Midbrain (tissue), 1 donor: Measurements from ENCODE around the gene SGSM1.
"Not testable (repeated sequence)": the region's sequence is repeated elsewhere in the genome, so short reads cannot be mapped to it uniquely, and the experiment has no call there.

ENCODE experiments used
- DNase-seq: peaks from one replicate; lab custom pipeline; 2025; lab: John Stamatoyannopoulos, UW

The SGSM1 gene

DNA sequence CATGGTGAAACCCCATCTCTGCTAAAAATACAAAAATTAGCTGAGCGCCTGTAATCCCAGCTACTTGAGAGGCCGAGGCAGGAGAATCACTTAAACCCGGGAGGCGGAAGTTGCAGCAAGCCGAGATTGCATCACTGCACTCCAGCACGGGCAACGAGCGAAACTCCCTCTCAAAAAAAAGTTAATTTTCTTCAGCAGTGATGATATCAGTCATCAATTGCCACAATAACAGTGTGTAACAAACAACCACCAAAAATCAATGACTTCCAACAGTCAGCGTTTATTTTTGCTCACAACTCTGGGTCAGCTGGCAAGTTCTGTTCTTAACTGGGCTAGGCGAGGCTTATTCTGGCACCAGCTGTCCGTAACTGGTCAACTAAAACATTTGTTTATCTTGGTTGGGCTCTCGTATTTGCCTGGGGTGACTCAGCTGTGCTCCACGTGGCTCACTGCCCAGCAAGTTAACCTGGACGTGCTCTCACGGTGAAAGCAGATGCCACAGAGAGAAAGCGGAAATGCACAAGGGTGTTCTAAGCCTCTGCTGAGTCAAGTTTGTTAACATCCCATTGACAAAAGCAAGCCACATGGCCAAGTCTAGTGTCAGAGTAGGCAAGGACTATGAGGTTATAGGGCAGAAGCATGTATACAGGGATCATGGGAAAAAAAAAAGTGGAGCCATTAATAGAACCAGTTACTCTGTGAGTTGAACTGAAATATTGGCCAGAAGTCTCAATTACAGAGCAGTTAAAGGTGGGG lies 88.4 kb downstream of the SGSM1 start:
- DNase-seq: no peak

DNA sequence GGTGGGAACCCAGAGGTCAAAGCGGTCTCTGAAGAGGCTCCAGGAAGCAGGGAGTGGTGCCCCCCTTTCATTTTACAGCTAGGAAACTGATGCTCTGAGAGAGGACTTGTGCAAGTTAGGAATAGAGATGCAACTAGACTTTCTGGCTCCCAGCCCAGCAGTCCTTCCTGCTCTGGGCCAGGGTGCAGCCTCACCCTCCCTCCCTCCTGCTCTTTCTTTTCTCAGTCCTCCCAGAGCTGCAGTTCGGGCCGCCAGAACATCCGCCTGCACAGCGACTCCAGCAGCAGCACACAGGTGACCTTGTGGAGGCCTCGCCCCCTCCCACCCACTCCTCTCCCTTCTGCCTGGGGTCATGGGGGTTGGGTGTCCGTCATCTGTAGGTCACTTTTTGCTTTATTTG lies 89.0 kb downstream of the SGSM1 start:
- DNase-seq: no peak

DNA sequence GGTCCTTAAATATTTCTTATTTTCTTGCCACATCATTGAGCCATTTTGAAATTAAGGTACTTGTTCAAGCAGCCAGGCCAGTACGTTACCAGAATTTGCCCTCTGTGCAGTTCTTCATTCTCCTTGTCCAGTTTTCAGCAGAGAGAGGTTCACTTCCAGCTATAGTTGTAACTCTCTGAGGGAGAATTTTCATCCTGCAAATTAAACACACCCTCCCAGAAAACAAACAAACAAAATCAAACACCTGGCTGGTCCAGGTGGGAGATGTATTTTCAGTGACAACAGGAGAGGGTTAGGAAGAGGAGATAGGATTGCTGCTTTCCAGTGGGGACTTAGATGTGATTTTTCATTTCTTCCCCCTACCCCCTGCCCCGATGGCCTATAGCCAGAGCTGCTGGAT lies 95.4 kb downstream of the SGSM1 start:
- no peak for DNase-seq

DNA sequence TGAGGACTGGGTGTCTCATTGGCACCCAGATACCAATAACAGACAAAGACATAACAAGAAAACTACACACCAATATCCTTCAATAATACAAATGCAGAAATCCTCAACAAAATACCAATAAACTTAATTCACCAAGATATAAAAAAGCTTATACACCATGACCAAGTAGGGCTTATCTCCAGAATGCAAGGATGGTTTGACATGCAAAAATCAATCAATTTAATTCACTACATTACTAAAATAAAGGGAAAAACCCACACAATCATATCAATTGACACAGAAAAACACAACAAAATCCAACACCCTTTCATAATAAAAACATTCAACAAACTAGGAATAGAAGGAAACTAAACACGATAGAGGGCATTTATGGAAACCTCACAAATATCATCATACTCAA lies 99.9 kb downstream of the SGSM1 start:
- DNase-seq: no peak

DNA sequence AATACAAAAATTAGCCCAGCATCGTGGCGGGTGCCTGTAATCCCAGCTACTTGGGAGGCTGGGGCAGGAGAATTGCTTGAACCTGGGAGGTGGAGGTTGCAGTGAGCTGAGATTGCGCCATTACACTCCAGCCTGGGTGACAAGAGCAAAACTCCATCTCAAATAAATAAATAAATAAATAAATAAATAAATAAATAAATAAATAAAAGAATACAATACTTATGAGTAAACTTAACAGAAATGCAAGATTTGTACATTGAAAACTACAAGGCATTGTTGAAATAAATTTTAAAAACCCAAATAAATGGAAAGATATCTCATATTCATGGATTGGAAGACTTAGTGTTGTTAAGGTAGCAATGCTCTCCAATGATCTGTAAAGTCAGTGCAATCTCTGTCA lies 101.1 kb downstream of the SGSM1 start:
- not testable (repeated sequence) for DNase-seq

DNA sequence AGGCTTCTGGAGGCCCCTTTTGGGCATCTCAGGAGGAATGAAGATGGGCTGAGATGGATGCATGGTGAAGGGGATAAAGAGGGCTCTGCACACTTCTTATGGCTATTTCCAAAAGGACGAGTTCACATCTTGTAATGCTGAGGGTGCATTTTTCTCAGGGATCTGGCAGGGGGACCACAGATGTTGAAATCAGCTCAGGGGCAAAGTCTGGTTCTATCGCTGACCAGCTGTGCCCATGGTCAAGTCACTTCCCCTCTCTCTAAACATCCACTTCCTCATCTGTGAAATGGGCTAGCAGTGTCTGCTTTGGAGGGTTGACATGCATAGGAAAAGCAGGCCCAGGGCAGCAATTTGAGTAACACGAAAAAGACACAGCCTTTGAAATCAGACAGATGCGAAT lies 114.0 kb downstream of the SGSM1 start:
- DNase-seq: no peak

DNA sequence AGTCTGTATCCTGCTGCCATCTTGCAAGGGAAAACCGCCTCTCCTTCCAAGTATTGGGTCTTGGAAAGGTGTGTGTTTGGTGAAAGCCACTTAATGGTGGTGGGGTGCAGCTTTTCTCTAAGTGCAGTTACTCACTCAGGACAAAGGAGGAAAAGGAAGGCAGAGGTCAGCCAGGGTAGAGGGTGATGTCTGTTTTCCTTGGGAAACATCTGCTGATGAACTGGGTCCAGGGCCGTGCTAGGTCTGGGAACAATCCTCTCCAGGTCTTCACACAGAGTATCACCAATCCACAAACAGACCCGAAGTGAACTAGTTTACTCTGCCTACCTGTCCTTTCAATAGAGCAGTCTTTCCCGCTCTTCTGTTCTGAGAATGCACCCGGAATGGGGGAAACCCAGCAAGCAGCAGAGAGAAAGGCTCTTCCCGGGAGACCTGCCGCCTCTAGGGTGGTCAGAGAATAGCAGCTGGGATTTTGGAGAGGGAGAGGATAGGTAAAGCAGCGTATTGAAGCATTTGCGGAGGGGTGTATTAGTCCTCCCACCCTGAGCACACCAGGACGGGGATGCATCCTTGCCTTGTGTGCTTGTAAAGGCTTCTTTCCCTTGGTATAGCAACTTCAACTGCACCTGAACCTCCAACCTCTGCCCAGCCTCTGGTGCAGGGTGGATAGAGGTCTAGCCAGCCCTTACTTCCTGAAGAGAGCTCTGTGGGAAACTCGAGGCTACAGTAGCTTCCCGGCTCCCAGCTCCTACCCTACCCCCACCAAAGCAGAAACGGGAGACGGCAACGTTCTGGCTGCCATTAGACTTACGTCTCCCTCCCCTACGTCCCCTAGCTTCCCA lies 119.8 kb downstream of the SGSM1 start:
- DNase-seq: no peak

DNA sequence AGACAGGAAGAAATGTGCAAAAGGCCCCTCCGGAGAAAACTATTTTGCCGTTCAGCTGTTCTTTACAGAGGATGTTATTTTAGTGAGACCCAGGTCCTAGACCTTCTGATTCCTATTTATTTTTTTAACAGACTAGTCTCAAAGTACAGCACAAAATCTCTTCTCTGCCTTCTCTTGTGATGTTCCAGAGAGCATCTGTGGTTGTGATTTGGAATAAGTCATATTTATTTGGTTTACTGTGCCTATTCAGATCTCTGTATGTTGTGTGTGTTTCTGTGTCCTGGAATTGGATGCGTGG lies 120.4 kb downstream of the SGSM1 start:
- DNase-seq: no peak

DNA sequence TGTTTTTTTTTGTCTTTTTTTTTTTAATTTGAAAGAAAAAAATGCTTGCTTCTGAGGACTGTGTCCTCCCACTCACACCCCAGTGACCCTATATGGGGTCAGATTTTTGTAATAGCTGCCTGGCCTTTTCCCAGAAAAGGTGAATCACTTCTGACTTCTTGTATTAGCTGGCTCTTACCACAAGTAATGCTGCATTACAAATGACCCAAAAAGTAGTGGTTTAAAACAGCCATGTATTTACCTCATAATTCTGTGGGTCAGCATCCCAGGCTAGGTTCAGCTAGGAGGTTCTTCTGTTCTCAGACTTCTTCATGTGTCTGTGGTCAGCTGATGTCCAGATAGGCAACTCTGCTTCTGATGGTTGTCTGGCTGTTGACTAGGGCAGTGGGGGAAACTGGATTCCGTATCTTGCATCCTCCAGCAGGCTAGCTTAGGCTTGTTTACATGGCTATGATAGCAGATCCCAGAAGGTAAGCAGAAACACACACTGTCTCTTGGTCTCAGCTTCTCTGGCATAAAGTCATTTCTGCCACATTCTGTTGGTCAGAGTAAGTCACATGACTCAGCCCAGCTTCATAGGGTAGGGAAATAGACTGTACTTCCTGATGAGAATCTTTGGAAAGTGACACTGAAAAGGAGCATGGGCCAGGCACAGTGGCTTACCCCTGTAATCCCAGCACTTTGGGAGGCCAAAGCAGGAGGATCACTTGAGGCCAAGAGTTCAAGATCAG lies 121.0 kb downstream of the SGSM1 start:
- DNase-seq: no peak

DNA sequence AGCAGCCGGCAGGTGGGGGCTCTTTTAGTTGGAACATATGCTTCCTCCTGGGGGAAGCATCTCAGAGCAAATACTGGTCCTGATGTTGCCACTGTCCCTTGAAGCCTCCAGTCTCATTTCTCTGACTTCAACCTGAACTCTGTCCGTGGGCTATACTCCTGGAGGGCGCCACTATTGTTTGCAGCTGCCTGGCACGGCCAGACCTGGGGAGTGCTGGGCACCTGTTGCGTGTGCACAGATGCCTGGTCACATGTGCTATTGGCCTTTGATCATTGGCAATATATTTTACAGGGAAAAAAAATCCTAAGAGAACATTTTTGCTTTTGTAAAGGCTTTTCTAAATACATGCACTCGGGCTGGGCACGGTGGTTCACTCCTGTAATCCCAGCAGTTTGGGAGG lies 122.3 kb downstream of the SGSM1 start:
- DNase-seq: no peak

DNA sequence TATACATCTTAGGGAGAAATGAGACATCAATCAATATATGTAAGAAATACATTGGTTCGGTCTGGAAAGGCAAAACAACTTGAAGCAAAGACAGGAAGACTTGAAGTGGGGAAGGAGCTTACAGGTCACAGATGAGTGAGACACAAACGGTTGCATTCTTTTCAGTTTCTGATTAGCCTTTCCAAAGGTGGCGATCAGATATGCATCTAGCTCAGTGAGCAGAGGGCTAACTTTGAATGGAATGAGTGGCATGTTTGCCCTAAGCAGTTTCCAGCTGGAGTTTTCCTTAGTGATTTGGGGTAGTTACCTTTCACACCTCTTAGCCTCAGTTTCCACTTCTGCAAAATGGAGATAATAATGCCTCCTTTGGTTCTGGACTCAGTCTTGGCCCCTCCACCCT lies 124.7 kb downstream of the SGSM1 start:
- no peak for DNase-seq

DNA sequence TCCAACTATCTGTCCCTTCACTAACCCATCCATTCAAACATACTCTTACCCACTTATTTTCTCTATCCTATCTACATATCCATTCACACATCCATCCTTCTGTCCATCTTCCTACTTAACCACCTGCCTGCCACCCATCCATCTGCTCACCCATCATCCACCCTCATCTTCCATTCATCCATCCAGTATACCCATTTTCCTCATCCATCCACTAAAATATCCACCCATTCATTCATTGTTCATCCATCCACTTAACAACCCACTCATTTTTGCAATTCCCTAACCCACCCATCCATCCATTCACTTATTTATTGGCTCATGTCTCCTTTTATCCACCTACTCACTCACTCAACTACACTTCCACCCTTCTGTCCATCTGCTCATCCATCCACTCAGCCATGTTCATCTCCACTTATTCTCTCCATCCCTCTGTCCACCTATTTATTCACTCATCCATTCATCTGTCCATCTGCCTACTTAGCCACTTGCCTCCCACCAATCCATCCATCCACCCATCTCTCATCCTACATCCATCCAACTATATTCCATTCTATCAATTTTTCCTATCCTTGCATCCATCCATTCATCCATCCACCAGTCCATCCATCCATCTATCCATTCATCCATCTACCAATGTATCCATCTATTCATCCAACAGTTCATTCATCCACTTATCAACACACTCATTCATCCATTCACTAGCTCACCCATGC lies 129.9 kb downstream of the SGSM1 start:
- DNase-seq: no peak

DNA sequence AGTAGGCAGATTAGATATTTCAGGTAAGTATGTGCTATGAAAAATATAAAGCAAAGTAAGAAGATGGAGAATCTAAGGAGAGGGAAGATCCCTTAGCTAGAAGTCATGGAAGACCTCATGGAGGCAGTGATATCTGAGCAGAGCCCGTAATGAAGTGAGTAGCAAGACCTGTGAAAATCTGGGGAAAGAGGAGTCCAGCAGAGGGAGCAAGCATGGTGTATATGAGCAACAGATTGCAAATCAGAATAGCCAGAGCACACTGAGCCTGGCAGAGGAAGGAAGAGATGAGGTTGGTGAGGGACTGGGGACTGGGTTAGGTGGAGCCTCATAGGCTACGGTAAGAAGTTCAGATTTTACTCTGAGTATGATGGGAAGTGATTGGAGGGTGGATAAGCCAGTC lies 131.1 kb downstream of the SGSM1 start:
- no peak for DNase-seq

DNA sequence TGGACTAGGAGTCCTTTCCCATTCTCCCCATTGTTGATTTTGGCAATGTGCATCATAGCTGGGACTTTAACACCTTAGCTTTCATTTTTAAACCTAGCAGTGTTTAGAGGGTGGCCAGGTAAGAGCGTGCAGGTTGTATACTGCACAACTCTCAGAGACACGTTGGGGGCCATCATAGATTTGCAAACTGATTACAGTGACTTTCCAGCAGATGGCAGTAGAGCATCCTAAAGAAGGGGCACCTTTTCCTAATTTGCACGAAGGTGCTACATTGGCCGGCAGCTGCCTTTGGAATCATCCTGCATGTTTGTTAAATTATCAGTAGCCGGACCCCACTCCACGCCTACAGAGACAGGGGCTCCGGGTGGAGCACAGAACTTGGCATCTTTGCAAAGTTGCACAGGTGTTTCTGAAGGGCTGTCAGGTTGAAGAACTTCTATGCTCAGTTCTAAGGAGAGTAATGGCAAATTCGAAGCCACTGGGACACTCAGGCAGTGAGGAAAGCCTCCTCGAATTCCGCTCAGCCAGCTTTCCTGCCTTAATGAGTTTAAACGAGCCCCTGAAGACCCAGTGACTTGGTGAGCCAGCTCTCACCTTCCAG lies 132.8 kb downstream of the SGSM1 start:
- DNase-seq: no peak

DNA sequence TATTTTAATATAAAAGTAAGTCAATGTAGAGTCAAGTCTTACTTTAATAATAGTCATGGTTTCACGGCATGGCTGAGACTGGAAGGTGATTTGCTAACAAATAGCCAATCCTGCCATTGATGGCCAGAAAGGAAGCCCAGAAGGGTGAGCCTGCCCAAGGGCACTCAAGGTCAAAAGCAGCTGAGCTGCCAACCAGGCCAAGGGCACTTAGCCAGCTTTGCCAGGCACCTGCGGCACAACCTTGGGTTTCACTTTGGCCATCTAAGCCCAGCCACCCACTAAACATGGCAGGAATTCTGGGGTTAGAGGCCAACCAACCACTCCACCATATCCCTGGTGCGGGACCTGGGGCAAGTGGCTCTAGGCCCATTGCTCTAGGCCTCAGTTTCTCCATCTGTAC lies 136.3 kb downstream of the SGSM1 start:
- no peak for DNase-seq

DNA sequence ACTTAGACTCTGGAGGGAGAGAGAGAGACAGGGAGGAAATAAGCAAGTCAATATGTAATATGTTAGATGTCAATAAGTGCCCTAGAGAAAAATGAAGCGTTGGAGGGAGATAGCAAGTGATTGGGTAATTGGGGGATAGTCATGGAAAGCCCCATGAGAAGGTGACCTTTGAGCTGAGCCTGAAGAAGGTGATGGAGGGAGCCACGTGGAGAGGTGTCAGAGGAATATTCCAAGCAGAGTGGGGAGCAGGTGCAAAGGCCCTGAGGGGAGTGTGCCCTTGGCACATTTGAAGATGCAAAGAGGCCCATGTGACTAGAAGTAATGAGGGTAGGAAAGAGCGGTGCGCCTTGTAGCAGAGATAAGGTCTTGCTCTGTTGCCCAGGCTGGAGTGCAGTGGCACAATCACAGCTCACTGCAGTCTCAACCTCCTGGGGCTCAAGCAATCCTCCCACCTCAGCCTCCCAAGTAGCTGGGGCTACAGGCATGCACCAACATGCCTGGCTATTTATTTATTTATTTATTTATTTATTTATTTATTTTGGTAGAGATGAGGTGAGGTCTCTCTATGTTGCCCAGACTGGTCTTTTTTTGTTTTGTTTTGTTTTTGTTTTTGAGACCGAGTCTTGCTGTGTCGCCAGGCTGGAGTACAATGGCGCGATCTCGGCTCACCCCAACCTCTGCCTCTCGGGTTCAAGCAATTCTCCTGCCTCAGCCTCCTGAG lies 138.4 kb downstream of the SGSM1 start:
- no peak for DNase-seq

DNA sequence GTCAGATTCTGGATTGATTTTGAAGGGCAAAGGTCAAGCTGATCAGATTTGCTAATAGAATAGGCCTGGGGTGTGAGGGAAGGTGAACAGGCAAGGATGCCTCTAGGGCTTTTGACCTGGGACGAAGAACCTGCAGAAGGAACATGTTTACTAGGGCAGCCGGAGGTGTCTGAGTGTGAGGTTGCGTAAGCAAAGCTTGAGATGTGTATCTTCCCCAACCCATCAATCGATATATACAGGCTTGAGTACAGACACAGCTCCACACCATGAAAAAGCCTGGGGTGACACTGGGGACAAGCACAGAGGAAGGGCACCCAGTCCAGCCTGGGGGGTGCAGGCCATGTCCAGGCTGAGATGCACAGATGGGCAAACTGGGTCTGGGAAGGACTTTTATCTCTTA lies 139.4 kb downstream of the SGSM1 start:
- no peak for DNase-seq

DNA sequence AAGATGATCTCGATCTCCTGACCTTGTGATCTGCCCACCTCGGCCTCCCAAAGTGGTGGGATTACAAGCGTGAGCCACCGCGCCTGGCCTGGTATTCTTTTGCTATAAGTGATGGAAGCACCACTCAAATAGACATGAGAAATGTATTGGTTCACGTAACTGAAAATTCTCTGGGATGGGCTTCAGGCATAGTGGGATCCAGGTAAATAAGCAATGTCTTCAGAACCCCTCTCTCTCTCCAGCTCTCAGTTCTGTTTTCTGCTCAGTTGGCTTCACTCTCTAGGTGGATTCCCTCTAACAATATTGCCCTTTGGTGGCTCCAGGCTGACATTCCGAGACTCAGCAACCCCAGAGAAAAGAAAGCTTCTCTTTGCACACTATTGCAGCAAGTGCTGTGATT lies 141.4 kb downstream of the SGSM1 start:
- DNase-seq: no peak

DNA sequence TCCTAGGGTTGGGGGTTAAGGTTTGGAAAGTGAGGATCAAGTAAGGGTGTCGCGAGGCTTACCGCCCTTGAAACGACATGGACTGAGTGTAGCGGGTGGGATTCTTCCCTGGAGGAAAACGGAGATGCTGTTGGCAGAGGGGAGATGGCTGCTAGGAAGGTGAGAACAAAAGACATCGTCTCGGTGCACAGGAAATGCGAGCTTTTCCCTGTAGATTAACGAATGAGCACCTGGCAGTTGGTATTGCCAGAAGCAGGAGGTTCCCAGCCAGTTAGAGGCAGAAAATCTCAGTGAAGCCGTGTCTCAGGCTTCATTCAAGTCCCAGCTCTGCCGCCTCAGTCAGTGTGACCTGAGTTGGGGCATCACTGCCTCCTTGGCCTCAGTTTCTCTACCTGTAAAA lies 141.9 kb downstream of the SGSM1 start:
- no peak for DNase-seq

DNA sequence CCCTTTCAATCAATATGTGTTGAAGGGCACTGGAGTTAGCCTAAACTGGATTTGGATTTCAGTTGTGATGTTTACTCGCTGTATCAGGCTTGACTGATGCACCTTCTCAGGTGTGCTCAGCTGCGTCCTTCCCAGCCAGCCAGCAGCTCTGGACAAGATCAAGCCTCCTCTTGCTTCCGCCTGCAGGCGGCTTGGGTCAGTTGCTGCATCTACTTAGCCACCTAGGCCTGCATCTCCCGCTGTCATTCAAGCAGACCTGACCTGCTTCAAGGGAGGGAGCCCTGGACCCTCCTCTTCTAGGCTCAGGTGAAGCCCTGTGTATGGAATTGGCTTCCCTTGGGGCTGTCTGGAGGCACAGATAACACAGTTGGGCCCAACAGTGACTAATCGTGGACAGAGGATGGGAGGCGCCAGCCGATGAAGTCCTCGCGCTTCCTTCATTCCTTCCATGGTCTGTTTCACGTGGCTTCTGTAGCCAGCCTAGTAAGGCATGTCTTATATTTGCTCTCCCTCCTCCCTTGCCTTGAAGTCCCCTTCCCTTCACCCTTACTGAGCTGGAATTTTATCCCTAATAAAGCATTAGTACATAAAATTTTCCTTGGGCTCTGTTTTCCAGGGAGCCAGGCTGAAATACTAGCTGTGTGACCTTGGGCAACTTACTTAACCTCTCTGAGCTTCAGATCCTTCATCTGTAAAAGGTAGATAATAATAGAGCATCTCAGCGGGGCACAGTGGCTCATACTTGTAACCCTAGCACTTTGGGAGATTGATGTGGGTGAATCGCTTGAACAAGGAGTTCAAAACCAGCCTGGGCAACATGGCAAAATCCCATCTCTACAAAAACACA lies 142.6 kb downstream of the SGSM1 start:
- no peak for DNase-seq
